Smooth muscle cell (in vitro differentiated cells): Measurements from ENCODE around the gene NHLRC3. TPM values are rescaled to one million over a fixed set of nuclear protein-coding genes. Genes with fewer than 3 reads are reported as not detected.

ENCODE experiments used
- DNase-seq: peaks from one replicate; lab custom pipeline; 2025; ENCODE audit not compliant: unreplicated experiment; lab: John Stamatoyannopoulos, UW
- H2AFZ ChIP-seq: fragments of 200-600 bp; sonication (generic); 2 replicates; pipeline ENCODE4 v1.6.0; 2016; ENCODE audit warnings: antibody characterized with exemption, low read depth, mild to moderate bottlenecking
- H3F3A ChIP-seq: fragments of 200-600 bp; sonication (generic); 2 replicates; pipeline ENCODE4 v1.6.0; 2017; ENCODE audit warnings: antibody characterized with exemption, low read depth
- H3K27ac ChIP-seq: fragments of 200-600 bp; sonication (generic); 2 replicates; pipeline ENCODE4 v1.5.1; 2016; ENCODE audit warnings: low read depth, mild to moderate bottlenecking
- H3K27me3 ChIP-seq: fragments of 200-600 bp; sonication (generic); 2 replicates; pipeline ENCODE4 v1.6.1; 2016; ENCODE audit warnings: low read depth, mild to moderate bottlenecking
- H3K36me3 ChIP-seq: fragments of 200-600 bp; sonication (generic); 2 replicates; pipeline ENCODE4 v1.5.1; 2016; ENCODE audit warnings: low read depth
- H3K4me1 ChIP-seq: fragments of 200-600 bp; sonication (generic); 2 replicates; pipeline ENCODE4 v1.5.1; 2016; ENCODE audit warnings: low read depth
- H3K4me2 ChIP-seq: fragments of 200-600 bp; sonication (generic); 2 replicates; pipeline ENCODE4 v1.6.0; 2016; ENCODE audit warnings: mild to moderate bottlenecking
- H3K4me3 ChIP-seq: fragments of 200-600 bp; sonication (generic); 2 replicates; pipeline ENCODE4 v1.5.1; 2016; ENCODE audit warnings: mild to moderate bottlenecking
- H3K79me2 ChIP-seq: fragments of 200-600 bp; sonication (generic); 2 replicates; pipeline ENCODE4 v1.6.0; 2016; ENCODE audit warnings: low read depth, mild to moderate bottlenecking
- H3K9ac ChIP-seq: fragments of 200-600 bp; sonication (generic); 2 replicates; pipeline ENCODE4 v1.6.0; 2016; ENCODE audit warnings: low read depth
- H3K9me3 ChIP-seq: fragments of 200-600 bp; sonication (generic); replicated peaks from 2 replicates; pipeline ENCODE4 v1.5.1; 2016; ENCODE audit warnings: low read depth
- H4K20me1 ChIP-seq: fragments of 200-600 bp; sonication (generic); 2 replicates; pipeline ENCODE4 v1.6.0; 2016; ENCODE audit warnings: low read depth
- CTCF ChIP-seq: fragments of 200-600 bp; sonication (generic); IDR thresholded peaks from 2 replicates; pipeline ENCODE4 v1.5.1; 2017; ENCODE audit warnings: borderline replicate concordance, mild to moderate bottlenecking, antibody characterized with exemption; ENCODE audit not compliant: insufficient read depth, poor library complexity, severe bottlenecking
- WGBS: methylation state at CpG from one replicate; pipeline ENCODE4 v1.1.7; 2016; ENCODE audit warnings: low lambda C conversion rate; 5-methylcytosine and 5-hydroxymethylcytosine counted together
- polyA plus RNA-seq: library from polyadenylated mRNA; unstranded; fragments of >200 nt; fragmentation: Nextera tagmentation; extraction: Ambion mirVana; gene quantifications from 2 replicates; pipeline ENCODE4 v1.2.1, GENCODE V29; 2016
- total RNA-seq: library from RNA; depleted of rRNA; stranded (reverse); fragments of >200 nt; gene quantifications from 2 replicates; pipeline ENCODE4 v1.2.3, GENCODE V29; 2014

Gene NHLRC3
- total and polyA plus RNA-seq, 2 experiments from 2014 or later: 6.2 to 11.5 TPM

- H3K9me3 ChIP-seq: no peaks in the 10 kb centered on the region
- peaks cover 74% of the 10 kb centered on the region for H3K79me2 ChIP-seq
- peak overlapping the region; percentile 71 for H3K9ac ChIP-seq
- H2AFZ ChIP-seq: no peak overlapping the region
- TF ChIP-seq CTCF: no peak
- peak overlapping the region; percentile 98 for H3K4me2 ChIP-seq
- no peak overlapping the region for H3K27ac ChIP-seq
- DNase-seq: no peak
- no peaks in the 10 kb centered on the region for H3F3A ChIP-seq
- no peaks in the 10 kb centered on the region for H3K27me3 ChIP-seq
- 65% methylated on average over 2 of the region's 2 CpGs for WGBS
- peaks cover 36% of the 10 kb centered on the region for H3K4me1 ChIP-seq
- peak overlapping the region; percentile 87 for H3K4me3 ChIP-seq
- H3K36me3 ChIP-seq: no peaks in the 10 kb centered on the region
- H4K20me1 ChIP-seq: peaks cover 46% of the 10 kb centered on the region
These were observed 3.1 kb upstream of the NHLRC3 start for GRCh38 chr13:39035204-39035603.

- TF ChIP-seq CTCF: no peak
- Histone ChIP-seq H4K20me1 (peaks cover 46% of the 10 kb centered on the region), H3K79me2 (peaks cover 69% of the 10 kb centered on the region), H3K36me3 (no peaks in the 10 kb centered on the region), H3F3A (no peaks in the 10 kb centered on the region), H3K4me3 (peak overlapping the region; percentile 87), H3K4me1 (peaks cover 36% of the 10 kb centered on the region), H3K4me2 (peak overlapping the region; percentile 98), H3K9ac (peak overlapping the region; percentile 71), H3K27me3 (no peaks in the 10 kb centered on the region), H3K27ac (no peak overlapping the region), H2AFZ (peak overlapping the region; percentile 100), H3K9me3 (no peaks in the 10 kb centered on the region)
- 22% methylated on average over 2 of the region's 2 CpGs for WGBS
- no peak for DNase-seq
These were observed 2.5 kb upstream of the NHLRC3 start for GRCh38 chr13:39035799-39036198.

- WGBS: 4% methylated on average over 9 of the region's 9 CpGs
- Histone ChIP-seq H3K9ac (peak overlapping the region; percentile 71), H2AFZ (peak overlapping the region; percentile 100), H3K79me2 (peaks cover 69% of the 10 kb centered on the region), H3K27me3 (no peaks in the 10 kb centered on the region), H4K20me1 (peaks cover 46% of the 10 kb centered on the region), H3K4me1 (peaks cover 36% of the 10 kb centered on the region), H3K9me3 (no peaks in the 10 kb centered on the region), H3K4me2 (peak overlapping the region; percentile 98), H3K36me3 (no peaks in the 10 kb centered on the region), H3F3A (no peaks in the 10 kb centered on the region), H3K4me3 (peak overlapping the region; percentile 87), H3K27ac (no peak overlapping the region)
- no peak for TF ChIP-seq CTCF
- DNase-seq: no peak
These were observed 2.0 kb upstream of the NHLRC3 start for GRCh38 chr13:39036212-39036611.

- Histone ChIP-seq H3K27me3 (no peaks in the 10 kb centered on the region), H4K20me1 (peaks cover 41% of the 10 kb centered on the region), H3K79me2 (peaks cover 58% of the 10 kb centered on the region), H2AFZ (peak overlapping the region; percentile 100), H3K9me3 (no peaks in the 10 kb centered on the region), H3K4me2 (peak overlapping the region; percentile 98), H3K9ac (peak overlapping the region; percentile 71), H3K27ac (peak overlapping the region; percentile 37), H3K36me3 (no peaks in the 10 kb centered on the region), H3K4me1 (peaks cover 36% of the 10 kb centered on the region), H3K4me3 (peak overlapping the region; percentile 87), H3F3A (no peaks in the 10 kb centered on the region)
- TF ChIP-seq CTCF: no peak
- no peak for DNase-seq
- 1% methylated on average over 37 of the region's 39 CpGs for WGBS
These were observed 811 bp upstream of the NHLRC3 start for GRCh38 chr13:39037410-39037879.
